ENCODE measurements around the gene TSSC4.

TSSC4 gene

GRCh38 chr11:2443881-2444820, 43.6 kb downstream of the TSSC4 start, which contains the start of gene TRPM5:
Gene TRPM5 (minus strand): TSS chr11:2444514. CDS start chr11:2423036, 21,478 bp downstream.
- TF ChIP-seq CTCF (conservative IDR thresholded peaks at IDR 0.05; ENCODE audit: low read length) = no peak
- H3K4me3 ChIP-seq (ENCODE audit: low read length) = no peak within 1 kb of the TSS
- DNase-seq (ENCODE audit: low read depth) = no peak

- H3K4me3 ChIP-seq (ENCODE audit: low read length) = no peak within 1 kb of the TSS
- no peak for DNase-seq (ENCODE audit: low read depth)
- no peak for TF ChIP-seq CTCF (conservative IDR thresholded peaks at IDR 0.05; ENCODE audit: low read length)
These were observed 44.5 kb downstream of the TSSC4 start, which contains the start of gene KCNQ1 for GRCh38 chr11:2444821-2445745. Gene KCNQ1 (plus strand): TSS chr11:2445008. CDS start chr11:2445099, 91 bp downstream.

GRCh38 chr11:2445746-2446551, 45.4 kb downstream of the TSSC4 start:
- DNase-seq (ENCODE audit: low read depth) = no peak
- no peak overlapping the region for H3K4me3 ChIP-seq (ENCODE audit: low read length)
- no peak for TF ChIP-seq CTCF (conservative IDR thresholded peaks at IDR 0.05; ENCODE audit: low read length)

GRCh38 chr11:2446590-2447252, 46.2 kb downstream of the TSSC4 start:
- DNase-seq (ENCODE audit: low read depth) = no peak
- no peak for TF ChIP-seq CTCF (conservative IDR thresholded peaks at IDR 0.05; ENCODE audit: low read length)
- H3K4me3 ChIP-seq (ENCODE audit: low read length) = no peak overlapping the region

GRCh38 chr11:2447253-2447950, 46.9 kb downstream of the TSSC4 start:
- H3K4me3 ChIP-seq (ENCODE audit: low read length) = no peak overlapping the region
- peak; percentile 8 for DNase-seq (ENCODE audit: low read depth)
- TF ChIP-seq CTCF (conservative IDR thresholded peaks at IDR 0.05; ENCODE audit: low read length) = no peak

All from AG10803 (cell line).